Hematopoietic multipotent progenitor cell treated with erythropoietin and hydrocortisone succinate and interleukin-3 and kit ligand, for 17 days (in vitro differentiated cells): ENCODE results near the gene TTC24.
"Not testable (repeated sequence)": the region's sequence is repeated elsewhere in the genome, so short reads cannot be mapped to it uniquely, and the experiment has no call there.

Source experiments
- DNase-seq: peaks from one replicate; pipeline ENCODE4 v3.0.0-alpha.2; 2015; ENCODE audit warnings: low spot score

TTC24 gene

DNA sequence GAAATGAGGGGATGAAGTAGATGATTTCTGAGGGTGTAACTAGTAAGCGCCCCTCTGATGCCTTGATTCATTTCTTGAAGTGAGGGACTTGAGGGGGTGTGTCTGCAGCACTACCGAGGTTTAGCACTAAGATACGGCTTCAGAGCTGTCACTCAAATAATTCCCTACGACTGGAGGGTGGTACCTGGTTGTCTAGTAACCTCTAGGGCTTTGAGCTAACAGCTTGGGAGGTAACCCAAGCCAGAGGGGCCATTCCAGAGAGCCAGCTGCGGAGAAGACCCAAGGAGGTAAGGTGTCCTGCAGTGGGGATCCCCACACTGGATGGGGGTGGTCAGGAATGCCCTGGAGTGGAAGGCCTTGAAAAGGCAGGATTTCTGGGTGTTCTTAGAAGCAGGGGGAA lies at the start of gene TTC24:
Gene TTC24 (plus strand): TSS at position 252 of the 400 bp plus-strand sequence. CDS start 1,642 bp downstream, outside the sequence.
- no peak for DNase-seq

DNA sequence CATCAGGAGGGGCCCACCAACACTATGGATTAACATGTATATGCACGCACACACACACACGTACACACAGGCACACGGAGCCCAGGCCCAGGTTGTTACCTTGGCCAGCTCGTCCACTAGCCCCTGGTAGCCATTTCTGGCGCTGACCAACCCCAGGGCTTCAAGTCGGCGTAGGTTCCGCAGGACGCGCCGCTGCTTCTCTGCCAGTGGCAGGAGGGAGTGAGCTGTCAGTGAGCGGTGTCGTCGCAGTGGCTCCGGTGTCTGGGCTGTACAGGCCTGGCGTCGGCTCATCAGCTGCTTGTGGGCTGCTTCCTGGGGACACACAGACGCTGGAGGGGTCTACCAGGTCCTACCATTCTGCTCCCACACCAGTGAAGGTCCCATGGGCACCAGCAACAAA lies 49.5 kb upstream of the TTC24 start:
- DNase-seq: no peak

DNA sequence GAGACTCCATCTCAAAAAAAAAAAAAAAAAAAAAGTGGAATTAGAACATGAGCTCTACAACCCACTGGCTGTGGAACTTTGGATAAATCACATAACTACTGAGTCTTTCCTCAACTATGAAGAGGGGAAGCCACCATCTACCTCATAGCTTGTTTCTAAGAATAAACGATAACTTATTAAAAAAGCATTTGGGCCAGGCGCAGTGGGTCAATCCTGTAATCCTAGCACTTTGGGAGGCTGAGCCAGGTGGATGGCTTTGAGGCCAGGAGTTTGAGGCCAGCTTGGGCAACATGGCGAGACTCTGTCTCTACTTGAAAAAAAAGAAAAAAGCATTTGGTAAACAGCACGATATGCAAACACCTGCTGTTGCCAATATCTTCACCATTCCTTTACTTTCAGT lies 47.1 kb upstream of the TTC24 start:
- no peak for DNase-seq

DNA sequence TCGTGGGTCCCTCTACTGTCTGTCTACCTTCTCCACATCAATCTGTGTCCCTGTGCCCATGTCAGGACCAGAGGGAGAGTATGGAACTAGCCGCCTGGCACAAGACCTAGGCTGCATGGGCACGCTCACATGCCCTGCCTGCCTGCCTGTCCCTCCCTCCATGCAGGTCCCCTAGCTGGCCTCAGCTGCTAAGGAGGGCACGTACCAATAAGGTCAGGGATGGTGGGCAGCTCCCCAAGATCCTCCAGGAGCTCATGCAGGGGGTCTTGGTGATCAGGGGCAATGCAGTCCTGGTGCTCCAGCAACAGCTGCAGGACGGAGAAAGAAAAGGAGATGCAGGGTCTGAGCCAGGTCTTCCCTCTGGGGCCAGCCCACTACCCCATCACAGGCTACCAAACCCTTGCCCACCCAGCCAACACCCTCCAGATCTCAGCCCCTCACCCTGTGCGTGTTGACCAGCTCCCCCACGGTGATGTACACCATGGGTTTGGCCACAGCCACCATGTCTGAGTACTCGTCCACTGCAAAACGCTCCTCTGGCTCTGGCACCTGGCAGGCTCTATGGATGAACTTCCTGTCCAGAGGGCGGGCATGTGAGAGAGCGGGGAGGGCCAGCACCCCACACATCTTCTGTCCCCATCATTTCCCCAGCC lies 45.8 kb upstream of the TTC24 start:
- no peak for DNase-seq

DNA sequence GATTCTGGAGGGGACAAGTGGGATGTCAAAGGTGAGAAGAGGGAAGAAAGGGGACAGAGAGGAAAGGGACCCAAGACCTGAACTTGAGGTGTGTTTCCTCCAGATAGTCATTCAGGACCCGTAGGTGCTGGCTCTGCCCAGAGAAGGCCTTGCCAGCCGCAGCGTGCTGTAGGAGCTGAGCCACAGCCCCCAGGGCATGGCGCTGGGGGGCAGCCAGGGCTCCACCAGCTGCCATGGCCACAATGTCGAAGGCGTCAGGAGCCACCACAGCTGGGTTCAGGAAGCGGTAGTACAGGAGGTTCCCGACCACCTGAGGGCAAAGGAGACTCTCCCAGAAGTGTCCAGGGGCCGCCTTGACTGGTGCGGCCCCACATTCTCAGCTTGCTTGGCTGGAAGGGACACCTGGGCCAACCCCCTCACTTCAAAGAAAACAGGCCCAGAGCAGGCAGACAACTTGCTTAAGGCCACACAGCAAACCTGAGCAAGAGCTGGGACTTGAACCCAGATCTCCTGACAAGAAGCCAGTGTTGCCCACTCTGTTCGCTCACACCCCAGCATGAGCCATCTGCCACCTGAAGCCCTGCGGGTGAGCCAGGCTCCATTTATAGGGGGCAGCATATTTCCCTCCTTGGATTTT lies 45.0 kb upstream of the TTC24 start:
- DNase-seq: no peak

DNA sequence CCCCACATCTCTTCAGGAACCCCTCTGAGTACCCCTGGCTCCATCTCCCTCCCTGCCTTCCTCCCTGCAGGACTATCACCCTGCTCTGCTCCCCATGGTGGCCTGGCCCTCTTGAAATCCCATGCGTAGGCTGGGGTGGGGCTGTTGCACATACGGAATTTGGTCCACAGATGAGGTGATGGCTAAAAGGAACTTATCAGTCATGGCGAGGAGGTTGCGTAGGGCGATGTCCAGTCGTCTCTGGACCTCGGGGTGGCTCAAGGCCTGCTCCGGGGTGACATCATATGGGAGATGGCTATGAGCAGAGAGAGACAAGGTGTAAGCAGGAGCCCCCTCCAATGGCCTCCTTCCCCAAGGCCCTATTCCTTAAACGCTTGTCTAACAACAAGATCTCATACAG lies 42.5 kb upstream of the TTC24 start:
- DNase-seq: no peak

DNA sequence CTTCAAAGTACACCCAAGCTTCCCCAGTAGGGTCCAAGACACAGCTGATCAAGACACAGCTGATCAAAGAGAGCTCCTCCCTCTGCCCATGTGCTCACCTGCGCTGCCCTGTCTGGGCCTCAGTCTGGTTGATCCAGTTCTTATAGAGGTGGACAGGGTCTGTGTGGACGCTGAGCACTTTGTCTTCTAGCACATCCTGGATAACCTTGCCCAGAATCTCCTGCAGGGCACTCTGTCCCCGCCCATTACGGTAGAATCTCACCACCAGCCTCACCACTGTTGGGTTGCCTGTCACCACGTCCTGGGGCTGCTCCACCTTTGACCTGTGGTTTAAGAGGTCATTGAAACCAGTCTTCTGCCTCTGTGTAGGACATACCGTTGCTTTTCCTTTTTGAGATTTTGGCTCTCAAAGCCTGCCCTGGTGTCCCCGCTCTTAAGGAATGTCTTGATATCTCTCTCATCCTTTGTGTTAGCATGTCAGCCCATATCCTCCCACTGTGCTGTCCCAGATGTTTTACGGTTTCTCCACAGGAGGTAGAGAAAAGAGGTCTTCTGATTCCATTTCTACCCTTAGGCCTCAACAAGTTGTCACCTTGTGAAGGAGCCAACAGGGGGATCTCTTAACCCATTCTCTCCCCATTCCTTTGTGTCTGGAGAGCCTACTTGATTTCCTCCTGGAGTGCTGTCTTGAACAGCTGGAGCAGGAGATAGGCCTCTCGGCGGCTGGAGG lies 40.6 kb upstream of the TTC24 start:
- DNase-seq: no peak

DNA sequence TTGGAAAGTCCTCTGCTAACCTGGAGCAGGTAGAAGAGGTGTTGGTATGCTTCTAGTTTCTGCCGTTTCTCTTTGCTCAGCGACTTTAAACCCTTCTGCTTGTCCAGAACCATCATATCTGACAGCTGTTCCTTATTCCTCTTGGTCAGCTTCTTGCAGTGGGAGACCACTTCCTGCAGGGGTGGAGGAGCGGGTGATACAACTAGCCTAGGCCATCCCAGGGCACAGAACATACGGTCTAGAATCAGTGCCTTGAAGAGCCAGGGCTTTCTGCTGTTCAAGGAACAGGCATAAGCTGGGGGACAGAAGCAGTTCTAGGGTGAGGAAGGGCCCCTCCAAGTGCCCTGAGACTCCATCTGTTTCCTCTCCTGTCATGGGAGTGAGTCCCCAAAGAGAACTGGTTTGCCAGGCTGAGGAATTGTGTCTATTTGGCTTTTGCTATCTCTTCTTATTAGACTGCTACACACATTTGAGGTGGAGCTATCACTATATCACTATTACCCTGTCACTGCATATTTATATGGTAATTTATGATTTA lies 39.6 kb upstream of the TTC24 start:
- no peak for DNase-seq

DNA sequence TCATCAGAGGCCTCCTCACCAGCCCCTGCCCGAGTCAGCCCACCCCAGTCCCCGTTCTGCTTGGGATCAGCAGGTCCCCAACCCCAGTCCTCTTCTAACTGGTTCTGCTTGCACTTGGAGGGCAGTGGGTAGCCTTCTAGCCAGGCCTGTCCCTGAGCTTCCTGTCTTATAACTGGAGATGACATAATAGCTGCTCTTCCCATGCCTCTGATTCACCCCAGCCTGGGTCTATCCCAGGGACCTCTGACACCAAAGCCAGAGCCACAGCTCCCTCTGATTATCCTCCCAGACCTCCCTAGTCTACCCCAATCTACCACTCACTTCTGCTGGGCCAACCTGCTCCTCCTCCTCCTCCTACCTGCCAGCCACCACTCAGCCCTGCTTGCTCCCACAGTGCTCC lies 38.6 kb upstream of the TTC24 start:
- DNase-seq: no peak

DNA sequence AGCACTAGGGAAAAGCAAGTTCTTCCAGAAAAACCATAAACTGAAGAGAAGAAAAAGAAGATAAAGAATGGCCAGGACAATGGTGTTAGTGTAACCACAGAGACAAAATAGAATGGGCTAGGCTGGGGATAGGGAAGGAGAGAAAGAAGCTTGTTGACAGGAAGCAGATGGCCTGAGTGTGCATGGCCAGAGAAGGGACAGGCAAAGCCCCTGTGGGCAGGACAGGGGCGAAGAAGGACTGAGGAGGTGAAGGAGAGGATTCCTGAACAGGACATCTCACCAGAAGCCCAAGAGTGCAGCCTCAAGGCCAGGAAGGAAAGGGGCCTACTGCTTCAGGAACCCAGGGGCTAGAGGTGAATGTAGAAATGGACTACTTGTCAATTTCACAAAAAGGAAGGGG lies 36.5 kb upstream of the TTC24 start:
- no peak for DNase-seq

DNA sequence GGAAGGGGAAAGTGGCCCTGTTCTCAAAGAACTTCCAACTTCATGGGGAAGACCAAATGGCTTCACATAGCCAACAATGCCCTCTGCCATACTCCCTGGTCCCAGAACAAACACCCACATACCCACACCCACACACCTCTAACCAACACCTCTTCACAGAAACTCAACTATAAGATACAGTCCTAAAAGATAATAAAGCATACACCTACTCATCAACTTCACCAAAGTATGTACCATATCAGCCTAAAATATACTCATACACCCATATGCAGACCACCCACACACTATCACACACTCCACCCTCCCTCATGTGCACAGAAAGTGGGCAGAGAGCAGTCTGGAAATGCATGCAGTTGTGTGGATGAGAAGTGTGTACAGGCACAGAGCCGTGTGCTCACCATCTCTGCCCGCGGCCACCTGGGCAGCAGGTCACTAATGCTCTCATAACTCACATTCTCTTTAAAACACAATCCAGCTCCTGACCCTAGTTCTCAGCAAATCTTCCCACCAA lies 34.9 kb upstream of the TTC24 start:
- no peak for DNase-seq

DNA sequence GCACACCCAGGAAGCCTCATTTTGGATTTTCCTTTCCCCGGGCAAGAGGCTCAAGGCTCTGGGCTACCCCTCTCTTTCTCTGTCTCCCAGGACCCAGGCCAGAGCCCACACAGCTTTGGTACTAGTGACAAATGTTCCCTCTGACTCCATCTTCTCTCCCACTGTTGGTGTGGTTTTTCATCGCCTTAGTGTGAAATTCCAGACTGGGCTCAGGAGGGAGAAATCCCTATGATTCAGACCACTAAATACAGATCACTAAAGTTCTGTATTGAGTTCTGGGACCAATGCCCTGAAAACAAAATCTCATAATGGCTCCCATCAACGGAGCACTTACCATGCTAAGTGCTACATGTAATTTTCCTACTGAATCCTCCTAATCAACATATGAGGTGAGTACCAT lies 33.3 kb upstream of the TTC24 start:
- DNase-seq: no peak

DNA sequence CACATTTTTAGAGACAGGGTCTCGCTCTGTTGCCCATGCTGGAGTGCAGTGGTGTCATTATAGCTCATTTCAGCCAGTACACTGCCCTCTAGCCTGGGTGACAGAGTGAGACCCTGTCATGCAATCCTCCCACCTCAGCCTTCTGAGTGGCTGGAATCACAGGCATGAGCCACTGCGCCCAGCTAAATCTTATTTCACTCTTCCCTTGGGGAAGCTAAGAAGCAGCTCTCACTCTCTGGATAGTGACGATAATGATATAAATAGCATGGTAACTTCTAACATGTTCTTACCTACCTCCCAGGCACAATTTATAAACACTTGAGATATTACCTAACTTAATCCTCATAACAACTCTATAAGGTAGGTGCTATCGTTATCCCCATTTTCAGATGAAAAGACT lies 32.1 kb upstream of the TTC24 start:
- no peak for DNase-seq

DNA sequence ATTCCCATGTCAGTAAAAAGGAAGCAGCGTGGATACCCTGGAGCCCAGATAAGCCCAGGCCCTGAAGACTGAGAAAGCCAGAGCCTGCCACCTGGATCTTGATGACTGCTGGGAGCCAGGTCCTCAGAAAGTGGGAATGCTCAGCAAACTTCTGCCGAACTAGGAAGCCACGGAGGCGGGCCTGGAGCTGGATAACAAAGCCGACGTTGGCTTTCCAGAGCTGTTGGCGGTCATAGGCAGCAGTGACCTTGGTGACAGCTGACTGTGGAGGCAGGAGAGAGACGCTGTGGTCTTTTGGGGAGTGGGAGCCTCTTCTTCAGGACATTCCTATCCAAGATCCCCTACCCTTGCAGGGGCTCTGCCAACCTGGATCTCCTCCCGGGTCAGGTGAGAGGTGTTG lies 31.5 kb upstream of the TTC24 start:
- no peak for DNase-seq

DNA sequence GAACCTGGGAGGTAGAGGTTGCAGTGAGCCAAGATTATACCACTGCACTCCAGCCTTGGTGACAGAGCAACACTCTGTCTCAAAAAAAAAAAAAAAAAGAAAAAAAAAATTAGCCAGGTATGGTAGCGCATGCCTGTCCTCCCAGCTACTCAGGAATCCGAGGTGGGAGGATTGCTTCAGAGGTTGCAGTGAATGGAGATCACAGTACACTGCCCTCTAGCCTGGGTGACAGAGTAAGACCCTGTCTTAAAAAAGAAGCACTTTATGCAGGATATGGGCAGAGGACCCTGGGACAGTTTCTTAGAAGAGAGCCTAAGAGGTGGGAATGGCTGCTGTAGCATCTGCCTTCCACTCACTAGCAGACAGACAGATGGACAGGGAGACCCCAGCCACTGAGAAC lies 30.1 kb upstream of the TTC24 start:
- DNase-seq: no peak

DNA sequence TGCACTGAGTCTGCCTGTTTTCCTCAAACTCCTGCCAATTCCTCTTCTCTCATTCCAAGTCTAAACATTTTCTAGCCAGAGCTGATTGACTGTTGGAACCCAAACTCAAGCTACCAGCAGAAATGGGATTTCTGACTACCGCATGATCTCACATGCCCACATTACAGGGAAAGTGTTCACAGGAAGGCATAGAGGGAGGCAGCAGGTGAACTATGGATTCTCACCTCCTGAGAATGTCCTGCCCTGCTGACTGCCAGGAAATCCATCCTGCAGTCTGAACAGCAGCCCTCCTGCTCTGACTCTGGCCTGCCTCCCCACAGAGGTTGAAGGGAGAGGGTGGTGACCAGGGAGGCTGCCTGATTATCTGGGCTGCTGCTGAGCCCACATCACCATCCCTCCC lies 29.7 kb upstream of the TTC24 start:
- DNase-seq: no peak

DNA sequence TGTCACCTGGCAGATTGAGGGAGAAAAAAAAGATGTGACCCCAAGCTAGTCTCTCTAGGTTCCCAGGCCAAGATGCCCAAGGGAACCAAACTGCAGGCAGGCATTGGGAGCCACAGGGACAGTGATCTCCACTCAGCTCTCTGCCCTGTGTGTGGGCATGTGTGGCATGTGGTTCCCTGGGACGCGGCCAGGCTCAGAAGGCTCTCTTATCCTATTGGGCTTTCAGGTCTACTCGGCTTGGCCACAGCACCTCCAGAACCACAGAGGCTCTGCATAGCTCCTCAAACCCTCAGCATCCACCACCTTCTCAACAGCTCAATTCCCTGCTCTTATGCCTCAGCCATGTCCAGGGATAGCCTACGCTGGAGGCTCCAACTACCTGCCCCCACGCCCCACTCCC lies 29.2 kb upstream of the TTC24 start:
- DNase-seq: no peak

DNA sequence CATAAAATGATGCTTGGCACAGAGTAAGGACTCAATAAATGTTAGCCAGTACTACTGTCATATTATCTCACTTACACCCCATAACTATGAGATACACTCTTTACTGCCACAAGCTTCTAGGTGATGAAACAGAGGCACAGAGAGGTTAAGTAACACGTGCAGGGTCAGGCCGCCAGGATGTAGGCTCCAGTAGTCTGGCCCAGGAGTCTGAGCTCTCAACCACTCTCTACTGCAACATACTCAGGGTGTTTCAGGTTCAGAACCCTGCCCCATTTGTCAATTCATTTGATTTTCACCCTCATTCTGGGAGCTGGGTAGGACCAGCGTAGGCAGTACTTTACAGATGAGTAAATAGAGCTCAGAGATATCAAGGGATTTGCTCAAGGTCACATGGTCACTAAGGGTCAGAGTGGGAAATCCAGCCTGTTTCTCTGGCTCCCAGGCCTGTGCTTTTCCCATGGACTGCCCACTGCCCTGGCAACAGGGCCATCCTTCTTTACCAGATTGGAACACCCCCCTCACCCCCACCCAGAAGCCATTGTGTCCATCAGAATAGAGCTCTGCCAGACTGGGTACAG lies 28.4 kb upstream of the TTC24 start:
- no peak for DNase-seq

DNA sequence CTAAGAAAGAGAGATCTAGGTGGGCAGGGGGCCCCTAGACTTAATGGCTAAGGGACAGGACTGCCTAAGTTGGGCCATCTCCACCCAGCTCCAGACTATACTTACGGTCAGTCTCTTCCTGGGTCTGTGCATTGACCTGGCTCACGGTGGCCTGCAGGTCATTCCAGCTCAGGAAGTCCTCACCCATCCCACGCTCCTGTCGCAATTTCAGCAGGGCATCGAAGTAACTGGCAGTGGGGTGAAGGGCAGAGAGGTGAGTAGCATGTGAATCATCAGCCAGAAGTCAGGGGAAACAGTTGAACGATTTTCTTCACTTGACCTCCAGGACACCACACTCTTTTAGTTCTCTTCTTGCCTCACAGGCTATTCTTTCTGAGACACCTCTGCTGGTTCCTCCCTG lies 27.7 kb upstream of the TTC24 start:
- no peak for DNase-seq

DNA sequence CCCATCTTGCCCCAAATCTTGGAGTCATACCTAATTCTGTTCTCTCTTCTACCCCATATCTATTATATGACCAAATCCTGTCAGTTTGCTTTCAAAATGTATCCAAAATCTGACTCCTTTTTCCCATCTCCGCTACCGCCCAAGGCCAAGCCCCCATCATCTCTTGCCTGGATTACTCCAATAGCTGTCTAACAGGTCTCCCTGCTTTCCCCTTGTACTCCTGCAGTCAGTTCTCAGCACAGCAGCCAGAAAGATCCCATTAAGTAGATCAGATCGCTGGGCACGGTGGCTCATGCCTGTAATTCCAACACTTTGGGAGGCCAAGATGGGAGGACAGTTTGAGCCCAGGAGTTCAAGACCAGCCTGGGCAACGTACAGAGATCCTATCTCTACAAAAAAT lies 27.0 kb upstream of the TTC24 start:
- DNase-seq: no peak

DNA sequence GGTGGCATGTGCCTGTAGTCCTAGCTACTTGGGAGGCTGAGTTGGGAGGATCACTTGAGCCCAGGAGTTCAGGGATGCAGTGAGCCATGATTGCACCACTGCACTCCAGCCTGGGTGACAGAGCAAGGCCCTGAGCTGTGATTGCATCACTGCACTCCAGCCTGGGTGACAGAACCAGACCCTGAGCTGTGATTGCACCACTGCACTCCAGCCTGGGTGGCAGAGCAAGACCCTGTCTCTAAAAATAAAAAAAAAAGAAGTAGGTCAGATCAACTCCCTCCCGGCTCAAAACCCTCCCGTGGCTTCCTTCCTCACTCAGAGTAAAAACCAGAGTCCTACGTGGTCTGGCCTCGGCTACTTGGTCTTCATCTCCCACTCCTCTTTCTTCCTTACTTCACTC lies 26.6 kb upstream of the TTC24 start:
- not testable (repeated sequence) for DNase-seq

DNA sequence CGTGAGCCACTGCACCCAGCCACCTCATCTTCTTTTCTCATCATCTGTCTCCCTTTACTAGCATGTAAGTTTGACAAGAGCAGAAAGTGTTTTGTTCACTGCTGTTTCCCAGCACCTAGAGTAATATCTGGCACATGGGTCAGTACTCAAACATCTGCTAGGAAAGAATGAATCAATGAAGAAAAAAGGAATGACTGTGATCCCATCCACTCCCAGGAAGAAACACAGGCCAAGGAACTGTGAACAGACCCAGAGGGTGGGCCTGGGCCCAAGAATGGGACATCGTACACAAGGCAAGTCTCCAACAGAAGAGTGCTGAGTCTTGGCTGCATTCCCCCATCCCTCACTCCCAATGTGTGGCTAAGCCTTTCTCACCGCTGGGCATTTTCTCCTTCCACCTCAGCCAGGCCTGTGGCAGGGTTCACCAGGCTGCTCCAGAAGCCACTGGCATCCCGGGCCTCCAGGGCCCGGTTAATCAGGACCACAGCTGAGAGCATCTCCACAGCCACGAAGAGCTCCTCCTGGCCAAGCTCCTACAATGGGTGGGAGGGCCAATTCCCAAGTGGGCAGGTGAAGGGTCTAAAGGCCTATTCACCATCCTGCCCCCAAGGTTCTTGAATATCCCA lies 25.6 kb upstream of the TTC24 start:
- DNase-seq: no peak
